Measurements from ENCODE around the gene OPN4. TPM values are rescaled to one million over a fixed set of nuclear protein-coding genes. Genes with fewer than 3 reads are reported as not detected.
"Not testable (repeated sequence)": the region's sequence is repeated elsewhere in the genome, so short reads cannot be mapped to it uniquely, and the experiment has no call there.

The OPN4 gene, protein sequence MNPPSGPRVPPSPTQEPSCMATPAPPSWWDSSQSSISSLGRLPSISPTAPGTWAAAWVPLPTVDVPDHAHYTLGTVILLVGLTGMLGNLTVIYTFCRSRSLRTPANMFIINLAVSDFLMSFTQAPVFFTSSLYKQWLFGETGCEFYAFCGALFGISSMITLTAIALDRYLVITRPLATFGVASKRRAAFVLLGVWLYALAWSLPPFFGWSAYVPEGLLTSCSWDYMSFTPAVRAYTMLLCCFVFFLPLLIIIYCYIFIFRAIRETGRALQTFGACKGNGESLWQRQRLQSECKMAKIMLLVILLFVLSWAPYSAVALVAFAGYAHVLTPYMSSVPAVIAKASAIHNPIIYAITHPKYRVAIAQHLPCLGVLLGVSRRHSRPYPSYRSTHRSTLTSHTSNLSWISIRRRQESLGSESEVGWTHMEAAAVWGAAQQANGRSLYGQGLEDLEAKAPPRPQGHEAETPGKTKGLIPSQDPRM
- not detected for polyA plus RNA-seq
- long read RNA-seq, donor 1, result 0 reads
- long read RNA-seq, donor 2, result 0 reads
- long read RNA-seq, donor 3, result 0 reads
- long read RNA-seq, donor 4, result 0 reads
- long read RNA-seq, donor 5, result 0 reads
- long read RNA-seq, donor 6, result 0 reads
- long read RNA-seq, donor 7, result 0 reads
- long read RNA-seq, donor 8, result 0 reads
- long read RNA-seq, donor 9, result 0 reads
- long read RNA-seq, donor 10, result 0 reads
- long read RNA-seq, donor 11, result 0 reads

GRCh38 chr10:86654411-86655172, at the start of gene OPN4:
Gene OPN4 (plus strand): TSS chr10:86654547. CDS start chr10:86654784, 237 bp downstream.
- Histone ChIP-seq H3K9me3 (ENCODE audit: control insufficient read depth, low read depth, low read length) (no peaks in the 10 kb centered on the region), H3K27me3 (ENCODE audit: control insufficient read depth, insufficient read depth, low read length) (no peaks in the 10 kb centered on the region), H3K4me3 (ENCODE audit: low read length) (no peak within 1 kb of the TSS), H3K4me1 (ENCODE audit: control insufficient read depth, insufficient read depth, low read length) (peaks cover 2% of the 10 kb centered on the region), H3K27ac (ENCODE audit: low read length) (no peak within 1 kb of the TSS), H3K36me3 (ENCODE audit: control insufficient read depth, insufficient read depth, low read length) (no peaks in the 10 kb centered on the region)
- WGBS (ENCODE audit: insufficient coverage, low lambda C conversion rate), result 80% methylated on average over 2 of the region's 17 CpGs
- no peak for DNase-seq

GRCh38 chr10:86607674-86608073, 46.7 kb upstream of the OPN4 start:
- Histone ChIP-seq H3K9me3 (ENCODE audit: control insufficient read depth, low read depth, low read length) (peaks cover 9% of the 10 kb centered on the region), H3K36me3 (ENCODE audit: control insufficient read depth, insufficient read depth, low read length) (no peaks in the 10 kb centered on the region)
- no peak for DNase-seq

DNA sequence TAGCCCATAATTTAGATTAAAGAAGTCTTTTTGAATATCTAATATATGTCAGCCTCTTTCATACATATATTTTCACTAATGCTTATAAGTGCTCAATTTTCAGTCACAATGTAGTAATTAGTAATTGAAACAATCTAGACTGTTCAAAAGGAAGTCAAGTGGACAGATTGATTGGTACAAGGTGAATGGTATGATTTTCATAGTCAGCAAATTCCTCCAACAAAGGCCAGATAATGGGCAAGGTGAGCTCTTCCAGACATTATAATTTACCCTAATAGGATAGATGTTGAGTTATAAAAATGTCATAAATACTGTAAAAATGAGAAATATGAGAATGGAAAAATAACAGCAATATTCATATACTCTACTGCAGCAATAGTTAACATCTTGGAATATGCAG, 44.4 kb upstream of the OPN4 start:
- Histone ChIP-seq H3K4me1 (ENCODE audit: control insufficient read depth, insufficient read depth, low read length) (no peaks in the 10 kb centered on the region), H3K4me3 (ENCODE audit: low read length) (no peak overlapping the region), H3K36me3 (ENCODE audit: control insufficient read depth, insufficient read depth, low read length) (no peaks in the 10 kb centered on the region), H3K9me3 (ENCODE audit: control insufficient read depth, low read depth, low read length) (peaks cover 9% of the 10 kb centered on the region), H3K27ac (ENCODE audit: low read length) (no peak overlapping the region), H3K27me3 (ENCODE audit: control insufficient read depth, insufficient read depth, low read length) (no peaks in the 10 kb centered on the region)
- no peak for DNase-seq

More at GRCh38 chr10:86607674-86608073, 46.7 kb upstream of the OPN4 start:
- no peaks in the 10 kb centered on the region for H3K27me3 ChIP-seq (ENCODE audit: control insufficient read depth, insufficient read depth, low read length)
- H3K27ac ChIP-seq (ENCODE audit: low read length), result no peak overlapping the region
- no peak overlapping the region for H3K4me3 ChIP-seq (ENCODE audit: low read length)
- H3K4me1 ChIP-seq (ENCODE audit: control insufficient read depth, insufficient read depth, low read length), result no peaks in the 10 kb centered on the region

DNA sequence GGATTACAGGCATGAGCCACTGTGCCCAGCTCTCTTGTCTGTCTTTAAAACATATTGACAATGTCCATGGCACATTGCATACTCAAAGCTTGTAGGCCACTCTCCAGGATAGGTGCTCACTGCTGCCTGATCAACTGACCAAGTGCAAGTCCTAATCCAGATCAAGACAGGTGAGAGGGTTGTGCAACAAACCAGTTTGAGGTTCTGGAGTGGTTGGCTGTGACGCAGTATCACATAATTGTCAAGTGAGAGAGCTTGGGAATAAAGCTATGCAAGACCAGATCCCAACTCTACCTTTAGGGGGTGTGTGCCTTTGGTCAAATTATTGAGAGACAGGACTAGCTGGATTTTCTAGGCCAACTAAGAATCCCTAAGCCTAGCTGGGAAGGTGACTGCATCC, 43.0 kb upstream of the OPN4 start:
- peaks cover 9% of the 10 kb centered on the region for H3K9me3 ChIP-seq (ENCODE audit: control insufficient read depth, low read depth, low read length)
- no peak for DNase-seq
- WGBS (ENCODE audit: insufficient coverage, low lambda C conversion rate), result no CpG with 5 or more reads among the region's 1 CpG
- no peaks in the 10 kb centered on the region for H3K4me1 ChIP-seq (ENCODE audit: control insufficient read depth, insufficient read depth, low read length)
- no peaks in the 10 kb centered on the region for H3K36me3 ChIP-seq (ENCODE audit: control insufficient read depth, insufficient read depth, low read length)
- no peak overlapping the region for H3K4me3 ChIP-seq (ENCODE audit: low read length)
- H3K27ac ChIP-seq (ENCODE audit: low read length), result no peak overlapping the region
- H3K27me3 ChIP-seq (ENCODE audit: control insufficient read depth, insufficient read depth, low read length), result no peaks in the 10 kb centered on the region

DNA sequence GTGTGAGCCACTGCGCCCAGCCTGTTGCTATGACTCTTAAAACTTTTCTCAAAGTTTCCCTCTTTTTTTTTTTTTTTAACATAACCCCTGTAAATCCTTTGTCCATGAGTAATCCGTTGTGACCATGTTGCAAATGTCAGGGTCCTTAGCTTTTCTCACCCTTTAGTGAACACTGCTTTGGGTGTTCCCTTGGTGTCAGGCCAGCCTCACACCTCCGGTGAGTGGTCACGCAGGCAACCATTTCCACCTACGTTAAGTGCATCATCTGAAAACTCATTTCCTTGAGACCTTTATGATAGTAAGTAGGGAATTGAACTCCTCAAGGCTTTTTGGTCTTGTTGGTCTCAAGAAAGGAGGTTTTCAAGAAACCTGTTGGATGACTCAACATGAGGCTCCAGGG, 41.3 kb upstream of the OPN4 start:
- no peaks in the 10 kb centered on the region for H3K36me3 ChIP-seq (ENCODE audit: control insufficient read depth, insufficient read depth, low read length)
- H3K9me3 ChIP-seq (ENCODE audit: control insufficient read depth, low read depth, low read length), result peaks cover 2% of the 10 kb centered on the region
- no peak overlapping the region for H3K27ac ChIP-seq (ENCODE audit: low read length)
- H3K27me3 ChIP-seq (ENCODE audit: control insufficient read depth, insufficient read depth, low read length), result no peaks in the 10 kb centered on the region
- no peaks in the 10 kb centered on the region for H3K4me1 ChIP-seq (ENCODE audit: control insufficient read depth, insufficient read depth, low read length)
- H3K4me3 ChIP-seq (ENCODE audit: low read length), result no peak overlapping the region
- DNase-seq, result no peak
- no CpG with 5 or more reads among the region's 5 CpGs for WGBS (ENCODE audit: insufficient coverage, low lambda C conversion rate)

DNA sequence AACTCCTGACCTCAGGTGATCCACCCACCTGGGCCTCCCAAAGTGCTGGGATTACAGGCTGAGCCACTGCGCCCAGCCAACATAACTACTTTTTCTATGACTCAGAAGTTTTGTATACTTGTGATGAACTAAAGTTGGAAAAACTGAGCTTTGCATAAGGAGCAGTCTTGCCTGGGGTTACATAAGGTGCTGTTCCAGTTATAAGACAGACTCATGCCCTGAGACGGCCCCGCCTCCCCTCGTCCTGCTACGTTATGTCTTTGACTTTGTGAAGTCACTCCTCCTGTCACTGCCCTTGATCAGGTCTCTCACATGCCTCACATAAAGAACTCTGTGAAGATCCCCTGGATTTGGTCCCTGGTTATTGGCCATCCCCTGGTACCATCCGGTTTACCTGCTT, 40.4 kb upstream of the OPN4 start:
- WGBS (ENCODE audit: insufficient coverage, low lambda C conversion rate), result 82% methylated on average over 2 of the region's 6 CpGs
- H3K27ac ChIP-seq (ENCODE audit: low read length), result no peak overlapping the region
- no peaks in the 10 kb centered on the region for H3K36me3 ChIP-seq (ENCODE audit: control insufficient read depth, insufficient read depth, low read length)
- no peak overlapping the region for H3K4me3 ChIP-seq (ENCODE audit: low read length)
- H3K9me3 ChIP-seq (ENCODE audit: control insufficient read depth, low read depth, low read length), result no peaks in the 10 kb centered on the region
- no peaks in the 10 kb centered on the region for H3K4me1 ChIP-seq (ENCODE audit: control insufficient read depth, insufficient read depth, low read length)
- DNase-seq, result no peak
- no peaks in the 10 kb centered on the region for H3K27me3 ChIP-seq (ENCODE audit: control insufficient read depth, insufficient read depth, low read length)

- Histone ChIP-seq H3K36me3 (ENCODE audit: control insufficient read depth, insufficient read depth, low read length) (no peaks in the 10 kb centered on the region), H3K4me1 (ENCODE audit: control insufficient read depth, insufficient read depth, low read length) (no peaks in the 10 kb centered on the region), H3K4me3 (ENCODE audit: low read length) (no peak overlapping the region), H3K27me3 (ENCODE audit: control insufficient read depth, insufficient read depth, low read length) (no peaks in the 10 kb centered on the region), H3K9me3 (ENCODE audit: control insufficient read depth, low read depth, low read length) (no peaks in the 10 kb centered on the region), H3K27ac (ENCODE audit: low read length) (no peak overlapping the region)
- DNase-seq, result no peak
- WGBS (ENCODE audit: insufficient coverage, low lambda C conversion rate), result no CpG with 5 or more reads among the region's 4 CpGs
Observed at GRCh38 chr10:86614853-86615252, 39.5 kb upstream of the OPN4 start.

DNA sequence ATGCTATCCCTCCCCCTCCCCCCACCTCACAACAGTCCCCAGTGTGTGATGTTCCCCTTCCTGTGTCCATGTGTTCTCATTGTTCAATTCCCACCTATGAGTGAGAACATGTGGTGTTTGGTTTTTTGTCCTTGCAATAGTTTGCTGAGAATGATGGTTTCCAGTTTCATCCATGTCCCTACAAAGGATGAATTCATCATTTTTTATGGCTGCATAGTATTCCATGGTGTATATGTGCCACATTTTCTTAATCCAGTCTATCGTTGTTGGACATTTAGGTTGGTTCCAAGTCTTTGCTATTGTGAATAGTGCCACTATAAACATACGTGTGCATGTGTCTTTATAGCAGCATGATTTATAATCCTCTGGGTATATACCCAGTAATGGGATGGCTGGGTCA, 37.1 kb upstream of the OPN4 start:
- no CpG with 5 or more reads among the region's 2 CpGs for WGBS (ENCODE audit: insufficient coverage, low lambda C conversion rate)
- not testable (repeated sequence) for DNase-seq; H3K4me1 ChIP-seq (ENCODE audit: control insufficient read depth, insufficient read depth, low read length); H3K9me3 ChIP-seq (ENCODE audit: control insufficient read depth, low read depth, low read length); H3K27ac ChIP-seq (ENCODE audit: low read length); H3K27me3 ChIP-seq (ENCODE audit: control insufficient read depth, insufficient read depth, low read length); H3K4me3 ChIP-seq (ENCODE audit: low read length); H3K36me3 ChIP-seq (ENCODE audit: control insufficient read depth, insufficient read depth, low read length)

DNA sequence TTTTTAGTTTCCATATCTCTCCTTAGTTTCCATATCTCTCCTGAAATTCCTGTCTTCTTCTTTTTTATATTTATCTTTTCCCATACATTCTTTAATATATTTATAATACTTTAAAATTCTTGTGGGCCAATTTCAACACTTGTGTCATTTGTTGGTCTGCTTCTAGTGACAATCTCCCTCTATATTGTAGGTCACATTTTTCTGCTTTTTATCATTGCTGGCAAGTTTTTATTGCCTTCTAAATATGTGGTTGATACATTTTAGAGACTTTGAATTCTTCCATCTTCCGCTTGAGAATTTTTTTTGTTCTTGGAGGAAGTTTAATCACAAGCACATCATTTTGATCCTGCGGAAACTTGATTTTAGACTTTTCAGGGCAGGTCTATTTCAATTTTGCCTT, 26.0 kb upstream of the OPN4 start:
- DNase-seq, result no peak
- no peaks in the 10 kb centered on the region for H3K36me3 ChIP-seq (ENCODE audit: control insufficient read depth, insufficient read depth, low read length)
- no peak overlapping the region for H3K27ac ChIP-seq (ENCODE audit: low read length)
- WGBS (ENCODE audit: insufficient coverage, low lambda C conversion rate), result 100% methylated on average over 1 of the region's 2 CpGs
- peaks cover 7% of the 10 kb centered on the region for H3K27me3 ChIP-seq (ENCODE audit: control insufficient read depth, insufficient read depth, low read length)
- H3K4me3 ChIP-seq (ENCODE audit: low read length), result no peak overlapping the region
- H3K9me3 ChIP-seq (ENCODE audit: control insufficient read depth, low read depth, low read length), result no peaks in the 10 kb centered on the region
- peaks cover 10% of the 10 kb centered on the region for H3K4me1 ChIP-seq (ENCODE audit: control insufficient read depth, insufficient read depth, low read length)

DNA sequence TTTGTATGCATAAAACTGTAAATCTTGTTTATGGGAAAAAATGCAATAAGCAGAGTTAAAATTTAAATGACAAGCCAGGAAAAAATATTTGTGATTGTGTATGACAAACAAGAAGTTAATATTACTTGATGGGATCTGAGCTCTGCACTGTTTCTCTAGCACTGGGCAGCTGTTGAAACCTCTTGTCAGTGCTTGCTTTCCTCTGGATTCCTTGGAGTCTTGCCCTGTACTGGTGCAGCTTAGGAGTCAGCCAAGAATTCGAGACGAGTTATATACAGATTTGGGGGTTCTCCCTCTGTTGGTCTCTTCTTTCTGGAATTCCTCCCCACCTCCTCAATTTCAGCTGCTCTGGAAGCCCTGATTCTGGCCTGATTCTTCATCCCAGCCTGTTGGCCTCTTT, 24.3 kb upstream of the OPN4 start:
- WGBS (ENCODE audit: insufficient coverage, low lambda C conversion rate), result no CpG with 5 or more reads among the region's 2 CpGs
- H3K9me3 ChIP-seq (ENCODE audit: control insufficient read depth, low read depth, low read length), result no peaks in the 10 kb centered on the region
- no peaks in the 10 kb centered on the region for H3K36me3 ChIP-seq (ENCODE audit: control insufficient read depth, insufficient read depth, low read length)
- DNase-seq, result no peak
- no peak overlapping the region for H3K27ac ChIP-seq (ENCODE audit: low read length)
- peaks cover 10% of the 10 kb centered on the region for H3K4me1 ChIP-seq (ENCODE audit: control insufficient read depth, insufficient read depth, low read length)
- H3K4me3 ChIP-seq (ENCODE audit: low read length), result no peak overlapping the region
- H3K27me3 ChIP-seq (ENCODE audit: control insufficient read depth, insufficient read depth, low read length), result peaks cover 10% of the 10 kb centered on the region
